Left renal pelvis (tissue), 4 donors: ENCODE measurements around the gene STARD13. TPM values are rescaled to one million over a fixed set of nuclear protein-coding genes. Genes with fewer than 3 reads are reported as not detected.

Experiments
- DNase-seq, 4 donors: peaks; one replicate each; pipeline ENCODE4 v3.0.0-alpha.2; 2013; ENCODE audit warnings: low read depth in 4 of 4, low spot score in 3 of 4
- polyA plus RNA-seq, 4 donors: library from polyadenylated mRNA; unstranded; fragments of 120-200 nt; gene quantifications; one replicate each; pipeline ENCODE4 v1.2.1, GENCODE V29; 2013; ENCODE audit not compliant: insufficient read length in 4 of 4

Gene STARD13
- polyA plus RNA-seq, 4 donors = 17.5 to 25.4 (median 23.7) TPM

DNA sequence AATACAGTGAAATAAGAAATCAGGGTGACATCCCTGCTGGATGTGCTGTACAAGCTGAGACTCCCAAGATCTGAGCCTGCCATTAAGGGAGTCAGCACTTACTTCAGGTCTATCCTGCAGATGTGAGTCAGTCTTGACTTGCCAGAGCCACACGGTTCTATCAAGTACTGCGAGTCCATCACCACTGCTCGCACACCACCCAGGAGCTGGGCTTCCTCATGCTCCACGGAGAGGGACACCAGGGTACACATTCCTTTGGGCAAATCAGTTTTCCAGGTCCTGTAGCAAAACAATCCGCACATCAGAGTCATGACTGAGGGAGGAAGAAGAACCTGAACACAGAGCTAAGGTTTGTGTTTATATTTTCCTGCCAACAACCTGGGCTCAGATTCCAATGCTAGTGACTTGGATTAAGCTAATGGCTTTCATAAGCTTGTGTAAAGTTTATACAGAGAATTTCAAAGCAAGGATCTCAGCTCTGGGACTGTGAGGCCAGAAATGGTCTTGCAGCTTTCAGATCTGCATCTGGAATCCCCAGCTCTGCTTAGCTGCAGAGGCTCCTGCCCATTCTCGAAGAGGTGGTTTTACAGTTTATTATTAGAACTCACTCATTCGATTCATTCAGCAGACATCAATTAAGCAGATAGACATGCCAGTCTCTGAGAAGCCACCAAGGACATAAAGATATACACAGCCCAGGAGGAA is 178.7 kb downstream of the STARD13 start:
- no peak for DNase-seq

DNA sequence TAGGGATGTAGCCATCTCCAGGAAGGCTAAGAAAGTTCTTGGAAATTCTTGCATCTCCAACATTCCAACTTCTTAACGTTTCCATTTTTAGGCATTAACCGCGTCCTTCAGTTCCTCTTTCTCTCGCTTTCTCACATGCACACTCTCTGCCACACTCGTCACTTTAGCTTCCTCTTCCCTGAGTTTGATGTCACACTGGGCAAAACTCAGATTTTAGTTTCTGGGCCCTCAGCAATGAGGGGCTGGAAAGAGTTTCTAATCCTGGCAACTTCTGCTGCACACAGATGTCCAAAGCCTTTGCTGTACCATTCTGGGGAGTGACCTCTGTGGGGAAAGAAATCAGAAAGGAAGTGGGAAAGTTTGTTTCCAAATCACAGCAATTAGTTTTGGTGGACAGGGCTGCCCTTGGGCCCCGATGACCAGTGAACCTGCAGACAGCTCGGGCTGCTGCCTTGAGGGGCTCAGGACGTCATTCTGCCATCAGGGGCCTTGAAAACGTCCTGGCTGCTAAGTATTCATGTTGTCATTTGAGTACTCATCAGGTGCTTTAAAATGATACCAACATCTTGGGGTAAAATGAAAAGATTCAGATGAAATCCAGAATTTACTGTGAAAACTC is 180.1 kb downstream of the STARD13 start:
- DNase-seq = no peak

DNA sequence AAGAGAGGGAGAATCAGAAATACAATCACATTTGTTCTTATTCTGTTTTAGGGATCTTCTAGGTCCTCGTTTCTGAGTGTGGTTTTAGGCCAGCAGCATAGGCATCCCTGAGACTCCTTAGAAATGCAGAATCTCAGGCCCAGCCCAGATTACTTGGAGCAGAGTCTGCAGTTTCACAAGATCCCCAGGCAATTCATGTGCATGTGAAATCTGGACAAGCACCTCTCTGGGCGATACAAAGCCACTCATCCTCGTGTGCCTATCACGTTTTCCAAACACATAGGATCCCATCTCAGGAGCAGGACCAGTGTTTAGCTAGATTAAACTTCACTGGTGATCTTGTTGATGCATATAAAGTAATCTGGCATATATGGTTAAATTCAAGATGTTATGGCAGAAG is 182.1 kb downstream of the STARD13 start:
- no peak for DNase-seq

DNA sequence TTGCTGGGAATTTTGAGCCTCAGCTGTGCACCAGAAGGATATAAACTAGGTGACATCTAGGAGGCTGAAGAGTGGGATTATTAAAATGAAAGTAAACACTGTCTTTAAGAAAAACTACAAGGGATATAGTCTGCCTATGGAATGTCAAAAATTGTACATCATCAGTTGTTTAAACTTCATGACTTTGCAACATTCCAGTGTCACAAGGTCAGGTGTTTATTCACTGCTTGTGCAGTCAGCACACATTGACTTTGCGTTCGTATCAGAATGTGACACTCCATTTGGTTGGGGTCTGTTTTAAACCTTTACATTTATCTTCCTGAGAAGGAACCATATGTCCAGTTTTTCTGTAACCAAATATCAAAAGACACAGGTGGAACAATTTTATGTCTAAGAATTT is 183.7 kb downstream of the STARD13 start:
- no peak for DNase-seq

DNA sequence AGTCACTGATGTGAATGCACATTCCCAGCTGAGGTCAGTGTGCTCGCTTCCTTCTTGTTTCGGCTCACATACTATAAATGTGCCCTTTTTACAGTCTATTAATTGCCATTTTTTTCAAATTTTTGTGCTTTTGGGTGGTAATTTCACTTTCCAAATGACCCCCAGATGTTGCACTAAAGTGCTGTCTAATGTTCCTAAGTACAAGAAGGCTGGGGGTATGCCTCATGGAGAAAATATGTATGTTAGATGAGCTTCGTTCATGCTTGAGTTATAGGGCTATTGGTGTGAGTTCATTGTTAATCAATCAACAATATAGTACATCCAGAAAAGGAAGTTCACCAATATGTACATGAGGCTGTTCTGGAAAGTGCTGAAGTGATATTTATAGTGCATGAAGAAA is 184.7 kb downstream of the STARD13 start:
- no peak for DNase-seq

DNA sequence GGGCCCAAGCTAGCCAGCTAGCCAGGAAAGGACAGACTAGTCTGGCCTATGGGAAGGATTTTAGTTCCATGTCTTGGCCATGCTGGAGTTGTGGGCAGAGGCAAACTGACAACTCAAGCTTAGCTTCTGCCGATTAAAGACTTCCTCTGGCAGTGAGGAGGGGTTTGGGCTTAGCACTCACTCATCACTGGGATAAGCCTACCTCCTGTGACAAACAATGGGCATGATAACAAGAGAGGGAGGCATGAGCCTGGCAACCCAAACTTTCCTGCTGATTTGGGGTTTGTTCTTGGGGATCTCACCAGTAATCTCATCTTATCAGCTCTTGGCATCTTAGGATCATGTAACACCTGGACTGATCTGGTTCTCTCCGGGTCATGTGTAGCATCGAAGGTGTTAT is 185.7 kb downstream of the STARD13 start:
- no peak for DNase-seq

DNA sequence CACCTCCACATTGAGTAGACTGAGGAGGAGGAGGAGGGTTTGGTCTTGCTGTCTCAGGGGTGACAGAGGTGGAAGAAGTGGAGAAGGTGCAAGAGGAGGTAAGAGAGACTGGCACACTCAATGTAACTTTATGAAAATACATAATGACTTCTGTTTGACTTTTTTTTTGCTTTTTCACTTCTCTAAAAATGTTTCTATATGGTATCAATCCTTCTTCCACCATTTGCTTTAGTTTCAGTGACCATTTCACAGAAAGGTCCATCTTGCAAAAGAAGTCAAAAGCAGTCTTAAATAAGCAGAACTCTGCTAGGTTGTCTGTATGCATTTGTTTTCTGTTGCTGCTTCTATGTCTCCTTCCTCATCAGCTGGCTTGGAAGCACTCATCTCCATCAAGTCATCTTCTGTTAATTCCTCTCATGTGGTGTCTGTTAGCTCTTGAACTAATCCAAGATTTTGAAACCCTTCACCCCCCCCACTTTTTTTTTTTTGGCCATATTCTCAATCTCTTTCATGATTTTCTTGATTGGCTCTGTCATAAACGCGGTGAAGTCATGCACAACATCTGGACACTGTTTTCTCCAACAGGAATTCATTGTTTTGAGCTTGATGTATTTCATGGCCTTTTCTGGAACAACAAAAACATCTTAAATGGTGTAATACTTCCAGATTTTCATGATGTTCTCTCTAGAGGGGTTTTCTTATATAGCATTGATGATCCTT is 188.5 kb downstream of the STARD13 start:
- DNase-seq = no peak

DNA sequence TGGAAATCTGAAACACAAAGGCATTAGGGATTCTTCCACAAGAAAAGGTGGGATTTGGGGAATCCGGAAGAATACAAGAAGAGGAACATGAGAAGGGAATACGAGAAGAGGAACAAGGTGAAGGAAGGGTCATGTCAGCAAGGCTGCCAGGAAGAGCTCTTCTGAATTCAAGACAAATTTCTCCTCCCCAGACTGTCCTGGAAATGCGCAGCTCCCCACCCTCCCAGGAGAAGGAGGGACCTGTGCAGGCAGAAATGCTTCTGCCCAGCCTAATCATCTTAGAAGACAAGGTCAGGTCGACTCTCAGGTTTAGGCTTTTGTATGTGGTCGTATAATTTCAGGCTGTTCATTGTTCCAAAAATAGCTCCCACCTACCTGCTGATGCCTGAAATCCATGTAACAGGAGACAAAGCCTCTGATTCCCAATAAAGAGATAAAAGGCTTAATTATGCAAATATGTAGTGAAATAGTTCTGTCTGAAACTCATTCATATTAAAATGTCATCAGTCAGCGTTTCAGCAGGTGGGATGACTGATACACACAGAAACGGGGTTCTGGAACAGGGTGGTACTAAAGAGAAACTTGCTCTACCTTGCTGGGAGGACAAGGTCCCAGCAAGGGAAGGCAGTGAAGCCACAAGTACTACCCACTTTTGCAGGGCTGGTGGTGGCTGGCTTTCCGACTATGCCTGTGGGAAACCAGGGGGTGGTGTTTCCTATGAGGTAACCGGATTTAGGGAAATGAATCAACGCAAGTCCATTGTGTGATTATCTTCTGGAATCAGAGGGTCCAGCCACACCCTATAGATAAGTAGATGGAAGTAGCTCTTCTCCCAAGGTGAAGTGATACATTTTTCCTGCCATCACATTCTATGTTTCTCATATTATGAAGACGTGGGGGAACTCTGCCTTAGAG is 193.2 kb downstream of the STARD13 start:
- no peak for DNase-seq

DNA sequence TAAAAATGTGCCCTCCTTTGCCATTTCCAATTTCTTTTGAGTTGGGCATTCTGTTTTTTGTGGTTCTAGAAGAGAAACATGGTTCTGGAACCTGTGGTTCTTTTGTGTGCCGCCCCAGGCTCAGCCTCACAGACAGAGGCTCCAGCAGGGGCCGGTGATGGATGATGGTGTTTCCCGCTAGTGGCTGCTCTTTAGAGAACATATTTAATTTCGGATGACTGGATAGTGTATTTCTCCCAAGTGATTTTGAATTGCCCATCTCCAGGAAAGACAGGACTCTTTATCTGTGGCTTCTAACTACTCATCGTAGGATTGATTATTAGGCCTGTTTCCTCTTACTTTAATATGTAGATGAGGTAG is 194.2 kb downstream of the STARD13 start:
- no peak for DNase-seq

DNA sequence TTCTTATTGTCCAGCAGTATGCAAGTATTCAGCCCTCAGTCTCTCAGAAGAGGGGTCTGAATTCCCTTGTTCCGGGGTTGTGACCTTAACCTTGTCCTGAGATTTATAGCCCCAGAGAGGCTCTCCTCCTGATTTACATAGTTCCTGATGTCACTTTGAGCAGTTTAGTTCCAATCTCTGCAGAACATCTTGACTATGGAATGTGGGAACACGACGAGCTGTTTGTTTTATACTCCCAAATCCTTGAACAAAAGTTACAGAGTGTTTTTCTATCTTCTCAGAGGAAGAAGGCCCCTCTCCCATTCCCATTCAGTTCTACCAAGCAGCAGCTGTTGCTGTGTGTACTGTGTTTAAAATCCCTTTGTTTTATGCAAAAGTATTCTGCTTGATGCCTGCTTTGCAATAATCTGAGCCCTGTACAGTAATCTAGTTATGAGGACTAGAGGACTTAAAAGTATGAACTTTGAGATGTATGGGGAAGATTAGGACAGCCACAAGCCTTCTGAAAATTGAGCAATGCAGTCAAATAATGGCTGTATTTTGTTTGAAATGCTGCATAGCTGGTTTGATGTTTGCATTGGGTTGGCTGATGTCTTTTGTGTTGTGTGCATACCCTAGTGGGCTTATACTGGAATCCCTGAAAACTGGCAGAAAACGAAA is 194.7 kb downstream of the STARD13 start:
- no peak for DNase-seq

DNA sequence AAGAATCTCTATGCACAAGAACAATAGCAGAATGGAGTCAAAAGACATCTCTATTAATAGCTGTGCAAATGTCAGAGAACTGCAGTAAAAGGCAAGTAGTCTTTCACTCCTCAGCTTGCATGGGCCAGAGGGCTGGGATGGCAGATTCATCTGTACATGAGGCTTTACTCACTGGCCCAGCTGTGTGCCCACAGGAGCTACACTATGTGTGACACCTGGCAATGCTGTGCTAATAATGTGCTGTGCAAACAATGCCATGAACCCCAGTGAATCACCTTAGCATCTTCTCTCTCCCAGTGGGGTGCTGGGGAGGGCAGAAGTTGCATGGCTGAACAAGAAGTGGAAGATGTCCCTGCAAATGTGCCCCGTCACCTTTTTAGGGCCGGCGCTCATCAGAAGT is 196.2 kb downstream of the STARD13 start:
- no peak for DNase-seq

DNA sequence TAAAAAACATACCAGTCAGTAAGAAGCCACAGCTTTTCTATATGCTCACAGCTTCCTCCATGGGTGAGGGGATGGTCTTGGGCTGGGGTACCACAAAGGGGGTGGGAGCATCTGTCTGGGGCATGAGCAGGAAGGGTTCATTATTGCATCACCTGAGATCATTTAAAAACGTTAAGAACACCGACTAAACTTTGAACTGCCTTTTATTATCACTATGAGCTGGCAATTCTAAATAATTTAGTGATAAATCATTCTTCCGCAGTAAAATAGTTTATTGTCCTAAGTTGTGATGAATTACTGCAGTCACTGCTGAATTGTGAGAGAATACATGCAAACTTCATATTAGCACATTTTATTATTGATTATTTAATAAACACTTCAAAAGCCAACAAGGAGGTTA is 197.8 kb downstream of the STARD13 start:
- no peak for DNase-seq

DNA sequence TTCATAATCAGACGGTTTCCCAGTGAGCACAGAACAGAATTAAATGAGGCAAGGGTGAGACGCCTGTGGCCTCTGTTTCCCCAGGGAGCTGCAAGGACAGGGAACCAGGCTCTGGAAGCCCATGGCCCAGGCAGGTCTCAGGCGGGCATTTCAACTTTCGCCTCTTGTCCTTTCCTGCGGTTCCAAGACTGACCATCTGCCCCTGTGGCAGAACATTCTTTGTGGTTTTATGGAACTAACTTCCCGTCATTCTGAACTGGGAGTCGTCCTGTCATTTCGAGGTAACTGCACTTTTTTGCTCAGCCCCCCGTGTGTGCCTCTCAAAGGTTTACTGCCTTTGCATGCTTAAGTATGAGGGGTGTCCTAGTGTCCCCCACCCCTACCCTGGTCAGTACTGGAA is 198.5 kb downstream of the STARD13 start:
- no peak for DNase-seq

DNA sequence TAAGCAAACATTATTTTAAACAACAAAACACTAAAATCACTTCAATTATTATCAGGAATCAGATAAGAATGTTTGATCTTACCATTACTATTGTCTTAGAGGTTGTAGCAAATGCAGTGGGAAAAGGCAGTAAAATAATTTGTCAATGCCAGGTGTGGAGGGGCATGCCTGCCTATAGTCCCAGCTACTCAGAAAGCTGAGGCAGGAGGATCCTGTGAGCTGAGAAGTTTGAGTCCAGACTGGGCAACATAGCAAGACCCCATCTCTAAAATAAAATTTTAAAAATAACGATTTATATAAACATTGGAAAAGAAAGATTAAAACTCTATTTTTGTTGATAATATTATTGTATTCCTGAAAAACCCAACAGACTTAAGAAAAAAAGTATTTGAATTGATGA is 202.5 kb downstream of the STARD13 start:
- DNase-seq = no peak

DNA sequence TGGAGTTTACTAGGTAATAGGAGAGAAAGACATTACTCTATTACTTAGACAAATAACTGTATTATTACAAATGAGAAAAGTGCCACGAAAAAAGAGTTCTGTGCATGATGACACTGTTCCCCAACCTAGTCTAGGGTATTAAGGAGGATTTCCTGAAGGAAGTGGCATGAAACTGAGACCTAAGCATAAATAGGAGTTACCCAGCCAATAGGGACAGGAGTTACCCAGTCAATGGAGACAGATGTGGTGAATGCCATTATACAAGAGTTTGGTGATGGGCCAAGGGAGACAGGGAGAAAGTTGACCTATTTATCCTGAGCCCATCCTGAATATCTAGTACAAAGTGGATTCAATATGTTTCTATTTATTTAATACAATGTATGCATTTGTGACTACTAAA is 203.9 kb downstream of the STARD13 start:
- DNase-seq = no peak

DNA sequence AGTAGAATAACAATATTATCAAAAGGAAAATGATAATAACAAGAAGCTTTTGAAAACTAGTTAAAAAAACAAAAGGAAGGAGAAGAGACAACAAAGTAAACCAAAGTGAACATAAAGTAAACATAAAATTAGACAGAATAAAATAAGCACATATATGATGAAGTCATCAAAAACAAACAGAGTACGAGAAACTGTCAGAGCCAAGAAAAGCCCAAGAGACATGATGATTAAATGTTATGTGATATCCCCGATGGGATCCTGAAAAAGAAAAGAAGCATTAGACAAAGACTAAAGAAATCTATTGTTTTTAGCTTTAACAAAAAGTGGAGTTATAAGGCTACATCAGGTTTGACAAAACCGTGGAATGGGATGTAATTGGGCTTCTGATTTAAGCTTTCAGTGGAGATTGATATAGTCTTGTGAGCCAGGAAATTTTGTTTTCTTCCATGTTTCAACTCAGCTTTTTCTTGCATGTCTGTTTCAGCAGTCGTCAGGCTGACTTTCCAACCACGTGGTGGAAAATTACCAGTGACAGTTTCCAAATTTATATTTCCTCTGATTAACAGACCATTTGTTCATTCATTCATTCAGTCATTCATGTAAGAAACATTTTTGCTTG is 204.5 kb downstream of the STARD13 start:
- DNase-seq = no peak

DNA sequence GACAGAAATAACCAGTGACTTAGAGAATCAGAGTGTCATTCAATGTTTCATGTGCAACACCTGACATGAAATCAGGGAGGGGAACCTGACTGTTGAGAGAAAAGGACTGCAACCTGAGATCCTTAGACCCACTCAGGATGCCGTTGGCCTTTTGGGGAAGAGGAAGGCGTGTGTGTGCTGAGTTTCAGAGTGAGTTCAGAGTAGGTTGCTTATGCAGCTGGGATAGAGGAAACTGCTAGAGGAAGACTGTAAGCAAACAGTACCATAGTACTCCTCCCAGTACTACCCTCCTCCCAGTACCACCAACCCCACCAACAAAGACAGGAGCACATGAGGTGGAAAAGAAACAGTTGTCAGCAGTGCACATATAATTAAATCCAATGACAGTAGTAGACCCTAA is 205.6 kb downstream of the STARD13 start:
- DNase-seq = no peak

DNA sequence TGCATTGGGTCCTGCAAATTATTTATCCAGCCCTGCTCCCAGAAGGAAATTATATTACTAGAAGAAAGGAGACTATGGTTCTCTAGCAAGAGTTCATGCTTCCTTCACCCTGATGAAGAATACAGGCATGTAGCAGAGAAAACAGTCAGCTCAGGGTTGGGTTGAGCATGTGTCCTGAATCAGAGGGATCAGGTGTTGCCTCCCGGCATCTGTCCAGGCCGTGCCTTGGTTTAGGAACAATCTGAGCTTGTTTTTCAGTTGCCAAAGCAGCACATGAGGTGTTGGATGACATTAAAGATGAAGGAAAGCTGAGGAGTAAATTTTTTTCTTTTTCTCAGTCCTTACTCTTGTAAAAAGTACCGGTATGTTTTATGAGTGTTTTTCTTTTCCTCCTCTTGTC is 207.3 kb downstream of the STARD13 start:
- DNase-seq = no peak

DNA sequence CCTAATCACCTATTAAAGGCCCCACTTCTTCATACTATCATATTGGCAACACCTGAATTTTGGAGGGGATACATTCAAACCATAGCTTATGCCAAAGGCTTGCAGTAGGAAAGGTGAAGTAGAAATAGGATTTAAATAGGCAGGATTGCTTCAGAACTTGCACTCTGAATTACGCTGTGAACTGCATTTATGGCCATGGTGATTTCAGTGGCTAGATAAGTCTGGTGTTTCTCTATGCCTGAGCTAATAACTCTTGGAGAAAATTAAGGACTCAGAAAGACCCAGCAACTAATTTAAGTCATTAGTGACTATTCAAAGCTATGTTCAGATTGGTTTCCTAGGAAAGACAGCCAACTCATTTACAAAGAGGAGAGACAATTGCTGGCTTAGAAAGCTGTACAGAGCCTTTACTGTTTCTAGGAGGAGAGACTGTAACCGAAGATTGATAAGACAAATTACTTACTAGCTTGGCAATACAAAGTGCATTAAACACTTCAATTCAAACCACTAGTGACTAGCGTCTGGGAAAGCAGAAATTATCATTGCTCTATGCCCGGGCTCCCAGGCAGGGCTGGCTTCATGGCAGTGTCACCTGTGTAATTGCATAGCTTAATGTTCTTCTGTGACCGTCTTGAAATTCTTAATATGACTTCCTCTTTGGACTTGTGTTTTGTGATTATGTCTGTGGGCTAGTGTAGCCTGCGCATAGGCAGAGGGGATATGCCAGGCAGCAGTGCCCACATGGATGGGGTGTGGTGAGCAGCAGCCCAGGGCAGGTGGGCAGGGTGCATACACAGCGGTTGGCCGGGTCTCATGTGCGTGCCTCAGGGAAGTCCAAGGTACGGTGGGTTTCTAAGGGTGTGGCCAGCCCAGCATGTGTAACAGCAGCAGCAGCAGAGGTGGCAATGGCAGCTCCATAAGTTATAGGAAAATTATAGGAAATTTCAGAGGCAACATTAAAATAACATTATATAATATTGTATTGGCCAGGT is 209.3 kb downstream of the STARD13 start:
- no peak for DNase-seq
